ENCODE results near the gene CLCN7. TPM values are rescaled to one million over a fixed set of nuclear protein-coding genes. Genes with fewer than 3 reads are reported as not detected.
"Not testable (repeated sequence)": the region's sequence is repeated elsewhere in the genome, so short reads cannot be mapped to it uniquely, and the experiment has no call there.

Gene CLCN7
- total RNA-seq, 2 donors from 2014 or later = 19.4 to 31.7 TPM

DNA sequence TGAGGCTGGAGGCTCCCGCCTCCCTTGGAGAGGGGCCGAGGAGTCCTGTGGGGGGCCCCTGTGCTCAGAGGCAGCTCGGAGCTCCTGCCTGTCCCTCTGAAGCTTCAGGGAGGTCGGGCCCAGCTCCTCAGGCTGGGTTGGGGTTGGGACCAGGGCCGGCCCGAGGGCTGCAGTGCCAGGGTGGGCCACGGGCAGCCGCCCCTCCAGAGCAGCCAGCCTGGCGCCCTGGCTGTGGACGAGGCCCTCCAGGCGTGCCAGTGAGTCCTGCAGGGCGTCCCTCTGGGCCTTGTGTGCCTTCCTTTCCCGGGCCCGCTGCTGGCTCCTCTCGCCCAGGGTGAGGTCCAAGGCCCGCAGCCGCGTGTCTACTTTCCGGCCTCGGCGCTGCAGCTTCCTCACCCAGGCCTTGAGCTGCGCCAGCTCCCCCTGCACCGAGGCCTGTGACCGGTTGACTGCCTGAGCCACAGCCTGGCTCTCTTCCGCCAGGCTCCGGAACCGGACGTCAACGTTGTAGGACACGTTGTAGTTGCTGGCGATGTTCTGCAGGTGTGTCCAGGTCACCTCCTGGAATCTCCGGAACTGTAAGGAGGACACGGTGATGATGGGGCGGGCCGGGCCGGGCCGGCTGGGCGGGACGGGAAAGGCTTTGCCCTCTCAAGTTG is 12.7 kb upstream of the CLCN7 start:
- H3K27ac ChIP-seq = no peak overlapping the region
- H3K9me3 ChIP-seq = no peaks in the 10 kb centered on the region
- DNase-seq (ENCODE audit: low spot score) = no peak
- H3K4me3 ChIP-seq = no peak overlapping the region
- H3K27me3 ChIP-seq = no peaks in the 10 kb centered on the region
- H3K36me3 ChIP-seq = no peaks in the 10 kb centered on the region
- H3K4me1 ChIP-seq = peaks cover 0 to 2% of the 10 kb centered on the region in 2 donors
- TF ChIP-seq, protein P1, sequence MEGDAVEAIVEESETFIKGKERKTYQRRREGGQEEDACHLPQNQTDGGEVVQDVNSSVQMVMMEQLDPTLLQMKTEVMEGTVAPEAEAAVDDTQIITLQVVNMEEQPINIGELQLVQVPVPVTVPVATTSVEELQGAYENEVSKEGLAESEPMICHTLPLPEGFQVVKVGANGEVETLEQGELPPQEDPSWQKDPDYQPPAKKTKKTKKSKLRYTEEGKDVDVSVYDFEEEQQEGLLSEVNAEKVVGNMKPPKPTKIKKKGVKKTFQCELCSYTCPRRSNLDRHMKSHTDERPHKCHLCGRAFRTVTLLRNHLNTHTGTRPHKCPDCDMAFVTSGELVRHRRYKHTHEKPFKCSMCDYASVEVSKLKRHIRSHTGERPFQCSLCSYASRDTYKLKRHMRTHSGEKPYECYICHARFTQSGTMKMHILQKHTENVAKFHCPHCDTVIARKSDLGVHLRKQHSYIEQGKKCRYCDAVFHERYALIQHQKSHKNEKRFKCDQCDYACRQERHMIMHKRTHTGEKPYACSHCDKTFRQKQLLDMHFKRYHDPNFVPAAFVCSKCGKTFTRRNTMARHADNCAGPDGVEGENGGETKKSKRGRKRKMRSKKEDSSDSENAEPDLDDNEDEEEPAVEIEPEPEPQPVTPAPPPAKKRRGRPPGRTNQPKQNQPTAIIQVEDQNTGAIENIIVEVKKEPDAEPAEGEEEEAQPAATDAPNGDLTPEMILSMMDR (IDR thresholded peaks at IDR 0.05) = no peak

DNA sequence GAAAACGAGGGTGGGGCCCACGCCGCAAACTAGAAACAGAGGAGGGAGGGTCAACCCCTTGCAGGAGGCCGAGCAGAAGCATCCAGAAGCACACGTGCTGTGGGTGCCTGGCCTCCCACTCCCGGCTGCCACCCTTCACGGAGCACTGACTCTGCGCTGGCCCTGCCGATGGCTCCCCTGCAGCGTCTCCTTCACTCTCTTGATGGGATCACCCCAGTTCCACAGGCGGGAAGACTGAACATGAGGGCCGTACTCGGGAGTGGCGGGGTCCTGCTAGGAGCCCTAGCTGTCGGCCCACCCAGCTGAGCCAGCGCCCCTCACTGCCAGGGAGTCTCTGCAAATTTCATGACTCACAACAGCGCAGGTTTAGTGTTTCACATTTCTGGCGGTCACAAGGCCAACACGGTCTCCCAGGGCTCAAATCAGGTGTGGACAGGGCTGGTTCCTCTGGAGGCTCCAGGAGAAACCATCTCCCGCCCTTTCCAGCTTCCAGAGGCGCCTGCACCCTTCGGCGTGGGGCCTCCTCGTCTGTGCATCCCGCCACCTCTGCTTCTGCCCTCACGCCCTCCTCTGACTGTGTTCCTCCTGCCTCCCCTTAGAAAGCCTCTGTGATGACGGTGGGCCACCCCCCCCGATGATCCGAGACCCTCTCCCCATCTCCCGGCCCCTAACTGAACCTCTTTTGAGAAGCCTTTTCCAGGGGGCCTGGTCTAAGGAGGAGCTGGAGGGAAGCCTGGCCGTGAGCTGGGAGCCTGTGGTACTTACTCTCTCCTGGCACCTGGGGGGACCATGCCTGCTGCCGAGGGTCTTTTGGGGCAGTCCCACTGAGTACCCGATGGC is 11.9 kb upstream of the CLCN7 start:
- Histone ChIP-seq H3K27me3 (no peaks in the 10 kb centered on the region), H3K9me3 (no peaks in the 10 kb centered on the region), H3K36me3 (no peaks in the 10 kb centered on the region), H3K27ac (no peak overlapping the region), H3K4me3 (no peak overlapping the region), H3K4me1 (no peaks in the 10 kb centered on the region)
- DNase-seq (ENCODE audit: low spot score) = no peak
- TF ChIP-seq, protein P1 (IDR thresholded peaks at IDR 0.05) = no peak

DNA sequence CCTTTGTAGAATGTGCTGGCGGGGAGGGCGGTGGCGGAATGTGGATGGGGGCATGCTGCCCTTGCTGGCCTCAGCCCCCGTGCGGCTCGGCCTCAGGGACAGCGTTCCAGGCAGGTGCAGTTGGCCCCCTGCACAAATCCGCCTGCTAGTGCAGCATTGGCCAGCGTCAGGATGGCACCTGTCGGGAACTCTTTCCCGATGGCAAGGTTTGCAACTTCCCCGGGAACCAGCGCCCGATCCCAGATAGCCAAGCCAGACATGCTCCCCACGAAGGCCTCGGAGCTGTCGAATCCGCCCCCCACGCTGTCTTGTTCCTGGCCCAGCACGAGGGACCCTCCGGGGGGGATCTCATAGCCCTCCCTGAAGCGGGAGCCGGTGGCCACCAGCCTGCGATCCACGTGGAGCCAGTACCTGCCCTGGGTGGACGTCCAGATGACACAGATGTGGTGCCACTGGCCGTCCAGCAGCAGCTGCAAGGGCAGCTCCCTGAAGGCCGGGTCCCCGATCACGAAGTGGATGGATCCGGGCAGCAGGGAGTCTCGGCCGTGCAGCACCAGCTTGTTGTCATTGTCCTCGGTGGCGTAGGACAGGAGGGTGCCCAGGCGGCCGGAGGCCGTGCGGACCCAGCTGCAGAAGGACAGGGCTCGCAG is 11.1 kb upstream of the CLCN7 start:
- no peak for DNase-seq (ENCODE audit: low spot score)
- Histone ChIP-seq H3K27me3 (no peaks in the 10 kb centered on the region), H3K36me3 (no peaks in the 10 kb centered on the region), H3K4me1 (no peaks in the 10 kb centered on the region), H3K4me3 (no peak overlapping the region), H3K27ac (no peak overlapping the region), H3K9me3 (no peaks in the 10 kb centered on the region)
- TF ChIP-seq, protein P1 (IDR thresholded peaks at IDR 0.05) = no peak

DNA sequence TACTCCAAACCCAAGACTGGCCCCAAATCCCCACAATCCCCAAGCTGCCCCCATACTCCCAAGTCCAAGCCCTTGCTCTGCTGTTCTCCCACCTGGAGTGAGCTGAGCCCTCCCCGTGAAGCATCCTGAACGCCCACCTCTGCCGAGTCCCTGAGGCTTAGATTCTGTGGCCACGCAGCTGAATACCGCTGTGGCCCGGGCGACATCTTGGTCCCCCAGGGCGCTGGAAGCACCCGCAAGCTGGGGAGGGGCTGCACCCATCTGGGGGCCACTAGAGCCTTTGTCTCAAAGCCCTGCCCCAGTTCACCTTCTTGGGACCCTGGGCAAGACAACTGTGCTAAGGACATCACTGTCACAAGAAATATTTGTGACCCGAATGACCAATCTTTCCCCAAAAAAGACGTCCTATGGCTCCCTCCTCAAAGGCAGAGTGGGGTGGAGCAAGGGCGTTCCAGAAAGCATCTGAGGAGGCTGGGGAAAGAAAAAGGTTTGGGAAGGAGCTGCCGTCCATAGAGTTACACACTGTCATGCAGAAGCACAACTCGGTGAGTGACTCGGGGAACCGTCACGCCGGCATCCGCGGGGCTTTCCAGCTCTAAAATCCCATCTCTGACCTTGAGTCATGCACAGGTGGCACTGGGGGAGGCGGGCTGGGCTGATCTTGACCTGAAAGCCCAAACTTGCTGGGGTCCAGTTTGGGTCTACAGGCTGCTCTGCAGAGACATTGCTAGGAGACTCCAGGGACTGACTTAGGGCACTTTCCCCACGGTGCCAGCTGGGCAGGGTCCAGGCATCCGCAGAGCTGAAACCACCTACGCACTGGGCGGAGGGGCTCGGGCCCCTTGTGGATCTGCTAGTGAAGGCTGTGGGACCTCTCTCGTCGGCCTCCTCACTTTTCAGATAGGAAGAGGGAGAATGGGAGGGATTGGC is 7.3 kb upstream of the CLCN7 start:
- no peaks in the 10 kb centered on the region for H3K4me1 ChIP-seq
- H3K9me3 ChIP-seq = no peaks in the 10 kb centered on the region
- no peak overlapping the region for H3K4me3 ChIP-seq
- no peaks in the 10 kb centered on the region for H3K36me3 ChIP-seq
- no peak for DNase-seq (ENCODE audit: low spot score)
- H3K27ac ChIP-seq = no peak overlapping the region
- H3K27me3 ChIP-seq = no peaks in the 10 kb centered on the region
- TF ChIP-seq, protein P1 (IDR thresholded peaks at IDR 0.05) = no peak

DNA sequence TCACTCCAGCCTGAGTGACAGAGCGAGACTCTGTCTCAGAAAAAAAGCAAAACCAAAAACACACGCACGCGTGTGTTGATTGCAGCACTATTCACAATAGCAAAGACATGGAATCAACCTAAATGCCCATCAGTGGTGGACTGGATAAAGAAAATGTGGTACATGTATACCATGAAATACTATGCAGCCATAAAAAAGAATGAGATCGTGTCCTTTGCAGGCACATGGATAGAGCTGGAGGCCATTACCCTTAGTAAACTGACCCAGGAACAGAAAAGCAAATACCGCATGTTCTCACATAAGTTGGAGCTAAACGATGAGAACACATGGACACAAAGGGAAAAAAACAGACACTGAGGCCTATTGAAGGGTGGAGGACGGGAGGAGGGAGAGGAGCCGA is 4.1 kb upstream of the CLCN7 start:
- not testable (repeated sequence) for DNase-seq (ENCODE audit: low spot score); H3K4me3 ChIP-seq; H3K27me3 ChIP-seq; H3K27ac ChIP-seq; H3K9me3 ChIP-seq; H3K4me1 ChIP-seq; H3K36me3 ChIP-seq
